HCT116 (cell line): Measurements from ENCODE around the gene CYSTM1. TPM values are rescaled to one million over a fixed set of nuclear protein-coding genes. Genes with fewer than 3 reads are reported as not detected.

Source experiments
- ATAC-seq: fragments of 200-7000 bp; cut with Tn5 transposase; 2 replicates; pipeline ENCODE4 v1.9.1; 2020; ENCODE audit warnings: mild to moderate bottlenecking, moderate library complexity
- BruUV-seq: library from RNA; stranded (reverse); fragments of 400-500 nt; replicated peaks from 2 replicates; lab custom pipeline; 2021; lab: Mats Ljungman, UMichigan
- CTCF ChIA-PET: fragments of 300-600 bp; sonication (Branson Sonifier 250); formaldehyde crosslinking; loops from one replicate; lab custom pipeline; 2021; ENCODE audit warnings: antibody characterized with exemption; lab: Charles Lee
- POLR2A ChIA-PET: fragments of 300-600, 350-600 bp; sonication (Branson Sonifier 250); formaldehyde crosslinking; loops from one replicate; lab custom pipeline; 2021; ENCODE audit warnings: antibody characterized with exemption; lab: Charles Lee
- RAD21 ChIA-PET, 2 experiments: fragments of 300-600 bp; sonication (Branson Sonifier 250); formaldehyde crosslinking; loops; one replicate each; lab custom pipeline; 2023; ENCODE audit warnings: low total read pairs in 2 of 2; ENCODE audit not compliant: uncharacterized antibody in 2 of 2, unreplicated experiment in 2 of 2, low non-redundant PET in 1 of 2; lab: Charles Lee
- DNase-seq: peaks from one replicate; pipeline ENCODE4 v3.0.0-alpha.2; 2010; ENCODE audit warnings: low read depth, low spot score
- H2AFZ ChIP-seq: fragments of 200-600 bp; shearing (Covaris generic), sonication (generic); 2 replicates; pipeline ENCODE4 v1.6.1; 2017; ENCODE audit warnings: low read depth, mixed run types, mixed read lengths, antibody characterized with exemption, low read length; ENCODE audit not compliant: poor library complexity, severe bottlenecking
- H3K27ac ChIP-seq: 2 replicates; pipeline ENCODE4 v1.5.1; 2012; ENCODE audit warnings: low read depth, low read length
- H3K27me3 ChIP-seq: fragments of 200-600 bp; sonication (generic); 2 replicates; pipeline ENCODE4 v1.6.1; 2016; ENCODE audit warnings: mixed run types, low read length, mixed read lengths; ENCODE audit not compliant: insufficient read depth
- H3K36me3 ChIP-seq, 2 experiments: fragments of 200-500 bp in 1 of 2; fragments of 200-600 bp in 1 of 2; sonication (Bioruptor generic) in 1 of 2; sonication (generic) in 1 of 2; 2 replicates each; pipeline versions ENCODE4 v1.5.1 to v1.6.1; 2014 to 2016; ENCODE audit warnings: low read length in 2 of 2, inconsistent platforms in 1 of 2, mixed read lengths in 1 of 2, mixed run types in 1 of 2; ENCODE audit not compliant: insufficient read depth in 2 of 2, control insufficient read depth in 1 of 2
- H3K4me1 ChIP-seq, 2 experiments: fragments of 200-600 bp in 1 of 2; sonication (generic) in 1 of 2; 2 replicates each; pipeline versions ENCODE4 v1.5.1 to v1.6.1; 2012 to 2017; ENCODE audit warnings: low read length in 2 of 2, inconsistent platforms in 1 of 2, mild to moderate bottlenecking in 1 of 2, mixed read lengths in 1 of 2, mixed run types in 1 of 2, moderate library complexity in 1 of 2; ENCODE audit not compliant: insufficient read depth in 2 of 2, control insufficient read depth in 1 of 2
- H3K4me2 ChIP-seq: fragments of 200-600 bp; sonication (generic); 2 replicates; pipeline ENCODE4 v1.6.1; 2017; ENCODE audit warnings: mixed run types, low read length, mixed read lengths
- H3K4me3 ChIP-seq, 2 experiments: fragments of 200-600 bp in 1 of 2; sonication (generic) in 1 of 2; replicated peaks in 1 of 2; 2 replicates each; pipeline ENCODE4 v1.5.1; 2011 to 2016; ENCODE audit warnings: low read length in 2 of 2, control low read depth in 1 of 2, low read depth in 1 of 2, mild to moderate bottlenecking in 1 of 2, mixed read lengths in 1 of 2, mixed run types in 1 of 2
- H3K79me2 ChIP-seq: fragments of 200-600 bp; sonication (generic); 2 replicates; pipeline ENCODE4 v1.6.1; 2017; ENCODE audit warnings: mild to moderate bottlenecking, mixed run types, low read length, moderate library complexity, mixed read lengths; ENCODE audit not compliant: insufficient read depth
- H3K9ac ChIP-seq: fragments of 200-600 bp; sonication (generic); 2 replicates; pipeline ENCODE4 v1.6.1; 2016; ENCODE audit warnings: low read length, mixed read lengths
- H3K9me2 ChIP-seq: fragments of 200-600 bp; sonication (generic), shearing (Covaris generic); 2 replicates; pipeline ENCODE4 v1.6.1; 2017; ENCODE audit warnings: mixed run types, mild to moderate bottlenecking, moderate library complexity; ENCODE audit not compliant: insufficient read depth
- H3K9me3 ChIP-seq, 2 experiments: fragments of 200-500 bp in 1 of 2; fragments of 200-600 bp in 1 of 2; sonication (Bioruptor generic) in 1 of 2; sonication (generic) in 1 of 2; 2 replicates each; pipeline ENCODE4 v1.6.1; 2014 to 2017; ENCODE audit warnings: low read length in 2 of 2, mixed read lengths in 2 of 2, inconsistent platforms in 1 of 2, low read depth in 1 of 2, mild to moderate bottlenecking in 1 of 2, mixed run types in 1 of 2, moderate library complexity in 1 of 2; ENCODE audit not compliant: control insufficient read depth in 1 of 2, insufficient read depth in 1 of 2
- H4K20me1 ChIP-seq: fragments of 200-600 bp; sonication (generic), shearing (Covaris generic); 2 replicates; pipeline ENCODE4 v1.6.1; 2017; ENCODE audit warnings: mixed run types, mild to moderate bottlenecking, moderate library complexity; ENCODE audit not compliant: insufficient read depth
- CBX3 ChIP-seq: IDR thresholded peaks from 2 replicates; pipeline ENCODE4 v1.6.1; 2012; ENCODE audit warnings: low read depth
- CEBPB ChIP-seq: IDR thresholded peaks from 2 replicates; pipeline ENCODE4 v1.6.1; 2012; ENCODE audit warnings: low read depth
- EGR1 ChIP-seq: IDR thresholded peaks from 2 replicates; pipeline ENCODE4 v1.6.1; 2012; ENCODE audit warnings: low read depth
- ELF1 ChIP-seq: IDR thresholded peaks from 2 replicates; pipeline ENCODE4 v1.6.1; 2012; ENCODE audit warnings: low read depth, borderline replicate concordance
- EZH2 ChIP-seq: fragments of 200-600 bp; sonication (generic); IDR thresholded peaks from 2 replicates; pipeline ENCODE4 v1.6.1; 2017; ENCODE audit warnings: antibody characterized with exemption, mixed run types
- POLR2A ChIP-seq: IDR thresholded peaks from 2 replicates; pipeline ENCODE4 v1.7.0; 2011; ENCODE audit warnings: borderline replicate concordance; ENCODE audit not compliant: insufficient read depth, insufficient read length; ENCODE audit errors: extremely low read depth
- POLR2AphosphoS5 ChIP-seq: IDR thresholded peaks from 2 replicates; pipeline ENCODE4 v1.6.1; 2011; ENCODE audit warnings: mild to moderate bottlenecking, low read depth, low read length, moderate library complexity
- RAD21 ChIP-seq: IDR thresholded peaks from 2 replicates; pipeline ENCODE4 v1.6.1; 2012; ENCODE audit warnings: low read depth, mild to moderate bottlenecking
- REST ChIP-seq: IDR thresholded peaks from 2 replicates; pipeline ENCODE4 v1.6.1; 2012; ENCODE audit warnings: low read depth
- SIN3A ChIP-seq: IDR thresholded peaks from 2 replicates; pipeline ENCODE4 v1.6.1; 2012; ENCODE audit warnings: low read depth
- SP1 ChIP-seq: IDR thresholded peaks from 2 replicates; pipeline ENCODE4 v1.6.1; 2012; ENCODE audit warnings: low read depth
- SRF ChIP-seq: IDR thresholded peaks from 2 replicates; pipeline ENCODE4 v1.6.1; 2012; ENCODE audit warnings: low read depth
- TCF7L2 ChIP-seq: IDR thresholded peaks from 2 replicates; pipeline ENCODE4 v1.7.0; 2011; ENCODE audit warnings: borderline replicate concordance, inconsistent platforms; ENCODE audit not compliant: insufficient read depth, insufficient read length; ENCODE audit errors: extremely low read depth
- YY1 ChIP-seq: IDR thresholded peaks from 2 replicates; pipeline ENCODE4 v1.6.1; 2011; ENCODE audit warnings: low read length, low read depth, moderate library complexity, mild to moderate bottlenecking; ENCODE audit not compliant: insufficient replicate concordance; ENCODE audit errors: extremely low read depth
- ZFX ChIP-seq: fragments of 450-650 bp; IDR thresholded peaks from 2 replicates; pipeline ENCODE4 v1.6.1; 2017
- ZNF274 ChIP-seq: fragments of 200-500 bp; sonication (Bioruptor generic); IDR thresholded peaks from 2 replicates; pipeline ENCODE4 v1.6.1; 2014; ENCODE audit warnings: mild to moderate bottlenecking, low read depth, low read length, inconsistent platforms
- intact Hi-C: fragments of 100-400 bp; cut with micrococcal nuclease; formaldehyde crosslinking; loops from 2 replicates; pipeline ENCODE4 v1.10.0; 2022
- total RNA-seq: library from RNA; stranded (reverse); gene quantifications from one replicate; pipeline ENCODE4 v1.2.1, GENCODE V29; 2021; ENCODE audit not compliant: unreplicated experiment

The CYSTM1 gene
- total RNA-seq, 1 experiment from 2014 or later: 56.0 TPM

- TF ChIP-seq EZH2 (no peak), YY1 (no peak), POLR2AphosphoS5 (no peak), ELF1 (no peak), REST (no peak), SIN3A (no peak), ZNF274 (no peak), TCF7L2 (no peak), CEBPB (no peak), CBX3 (no peak), POLR2A (no peak), ZFX (no peak), RAD21 (no peak), SRF (no peak), SP1 (no peak), EGR1 (no peak)
- DNase-seq: no peak
- ChIA-PET RAD21 (no interaction called here), CTCF (no interaction called here), POLR2A (no interaction called here)
- no peak overlapping the region for H3K4me2 ChIP-seq
- BruUV-seq: no TSS peak
- no peak overlapping the region for H3K4me3 ChIP-seq
- H3K4me1 ChIP-seq: no peaks in the 10 kb centered on the region
- H3K9me3 ChIP-seq: no peaks in the 10 kb centered on the region
- H3K9me2 ChIP-seq: no peaks in the 10 kb centered on the region
- ATAC-seq: no peak
- H3K27ac ChIP-seq: no peak overlapping the region
- no peaks in the 10 kb centered on the region; the same call in 1 of the 2 replicates for H3K79me2 ChIP-seq
- no peaks in the 10 kb centered on the region for H3K27me3 ChIP-seq
- no peaks in the 10 kb centered on the region for H3K36me3 ChIP-seq
- H2AFZ ChIP-seq: no peak overlapping the region
- intact Hi-C loops: no loop called here
- H4K20me1 ChIP-seq: no peaks in the 10 kb centered on the region
- H3K9ac ChIP-seq: no peak overlapping the region
These were observed 59.5 kb downstream of the CYSTM1 start for GRCh38 chr5:140234377-140234989.
